Activated CD4-positive, alpha-beta T cell treated with anti-CD3 and anti-CD28 coated beads, Interleukin-2, amount 10 ng/mL, durations not matched to agents 7 days and 5 days (primary cell): ENCODE results near the gene INSRR. TPM values are rescaled to one million over a fixed set of nuclear protein-coding genes. Genes with fewer than 3 reads are reported as not detected.

Source experiments
- CTCF ChIA-PET: fragments of 350-600 bp; sonication (Branson Sonifier 250); formaldehyde crosslinking; loops from one replicate; lab custom pipeline; 2021; ENCODE audit warnings: antibody characterized with exemption; lab: Charles Lee
- POLR2A ChIA-PET: fragments of 350-600 bp; sonication (Branson Sonifier 250); formaldehyde crosslinking; loops from one replicate; lab custom pipeline; 2021; ENCODE audit warnings: antibody characterized with exemption; lab: Charles Lee
- DNase-seq: peaks from one replicate; pipeline ENCODE4 v3.0.0-alpha.2; 2020
- H3K27ac Mint-ChIP-seq: one replicate; pipeline ENCODE4 v1.8.0; 2021; ENCODE audit warnings: mild to moderate bottlenecking, moderate library complexity, mixed read lengths
- H3K27me3 Mint-ChIP-seq: one replicate; pipeline ENCODE4 v1.8.0; 2021; ENCODE audit warnings: mixed read lengths
- H3K36me3 Mint-ChIP-seq: one replicate; pipeline ENCODE4 v1.8.0; 2021; ENCODE audit warnings: low read depth, mixed read lengths
- H3K4me1 Mint-ChIP-seq: one replicate; pipeline ENCODE4 v1.8.0; 2021; ENCODE audit warnings: mixed read lengths
- H3K4me3 Mint-ChIP-seq: one replicate; pipeline ENCODE4 v1.8.0; 2021; ENCODE audit warnings: mild to moderate bottlenecking, moderate library complexity, mixed read lengths
- H3K9me3 Mint-ChIP-seq: one replicate; pipeline ENCODE4 v1.8.0; 2021; ENCODE audit warnings: mixed read lengths
- total RNA-seq, 2 experiments: library from RNA; stranded (reverse); gene quantifications; one replicate each; pipeline ENCODE4 v1.2.3, GENCODE V29; 2021

The INSRR gene
- total RNA-seq, 2 experiments from 2014 or later, result 0.05 TPM; not detected in 1

- H3K27ac Mint-ChIP-seq, result peak overlapping the region; percentile 65
- ChIA-PET CTCF (interaction anchor here (0.6 to 5.3 kb wide), 28 partner anchors 11 to 1366 kb away, joined by 3 to 31 read pairs (median 4); partner anchors contain the start of genes NTRK1 and PRCC), POLR2A (no interaction called here)
- peak overlapping the region; percentile 63 for H3K4me3 Mint-ChIP-seq
- H3K27me3 Mint-ChIP-seq, result peaks cover 50% of the 10 kb centered on the region
- H3K36me3 Mint-ChIP-seq, result no peaks in the 10 kb centered on the region
- H3K4me1 Mint-ChIP-seq, result peaks cover 24% of the 10 kb centered on the region
- peak; percentile 87 for DNase-seq
- no peaks in the 10 kb centered on the region for H3K9me3 Mint-ChIP-seq
Measured at GRCh38 chr1:156892190-156893047, 33.5 kb upstream of the INSRR start.

- no peaks in the 10 kb centered on the region for H3K9me3 Mint-ChIP-seq
- POLR2A ChIA-PET, result no interaction called here
Measured at GRCh38 chr1:156889802-156890580, 31.1 kb upstream of the INSRR start.

DNA sequence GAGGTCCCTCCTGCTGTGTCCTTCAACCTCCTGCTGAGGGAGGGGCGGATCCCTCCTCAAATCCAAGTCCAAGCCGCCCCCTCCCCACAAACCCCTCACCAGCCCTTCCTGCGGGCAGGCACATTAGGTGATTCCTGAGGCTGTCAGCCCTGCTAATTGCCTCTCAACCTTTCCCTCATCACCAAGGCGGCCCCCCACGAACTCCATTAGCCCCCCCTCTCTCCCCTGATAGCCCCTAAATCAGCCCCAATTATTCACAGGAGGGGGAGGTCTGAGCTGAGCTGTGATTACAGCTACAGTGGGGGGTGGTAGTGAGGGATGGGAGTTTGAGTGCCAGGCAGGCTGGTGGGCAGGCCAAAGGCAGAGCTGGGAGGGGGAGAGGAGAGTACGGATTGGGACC lies 28.8 kb upstream of the INSRR start:
- Mint-ChIP-seq H3K4me3 (no peak overlapping the region), H3K27me3 (peaks cover 58% of the 10 kb centered on the region), H3K9me3 (no peaks in the 10 kb centered on the region), H3K4me1 (peaks cover 14% of the 10 kb centered on the region), H3K36me3 (no peaks in the 10 kb centered on the region), H3K27ac (no peak overlapping the region)
- ChIA-PET POLR2A (no interaction called here), CTCF (interaction anchor here (1.0 to 1.7 kb wide), 3 partner anchors 11 to 162 kb away, joined by 3 to 6 read pairs (median 4); no protein-coding TSS in a partner anchor)
- no peak for DNase-seq

More at GRCh38 chr1:156889802-156890580, 31.1 kb upstream of the INSRR start:
- H3K36me3 Mint-ChIP-seq, result no peaks in the 10 kb centered on the region
- H3K27me3 Mint-ChIP-seq, result peaks cover 62% of the 10 kb centered on the region
- H3K27ac Mint-ChIP-seq, result no peak overlapping the region
- DNase-seq, result peak; percentile 57
- CTCF ChIA-PET, result interaction anchor here (0.7 to 5.3 kb wide), 33 partner anchors 9 to 206 kb away, joined by 3 to 31 read pairs (median 4); partner anchors contain the start of gene NTRK1
- no peak overlapping the region for H3K4me3 Mint-ChIP-seq
- peaks cover 23% of the 10 kb centered on the region for H3K4me1 Mint-ChIP-seq

- no peak for DNase-seq
- CTCF ChIA-PET, result interaction anchor here (0.6 to 1.7 kb wide), 5 partner anchors 11 to 455 kb away, joined by 3 to 6 read pairs (median 3); no protein-coding TSS in a partner anchor
- H3K36me3 Mint-ChIP-seq, result no peaks in the 10 kb centered on the region
- H3K9me3 Mint-ChIP-seq, result no peaks in the 10 kb centered on the region
- H3K4me1 Mint-ChIP-seq, result peaks cover 10% of the 10 kb centered on the region
- POLR2A ChIA-PET, result no interaction called here
- no peak overlapping the region for H3K4me3 Mint-ChIP-seq
- H3K27ac Mint-ChIP-seq, result no peak overlapping the region
- peaks cover 55% of the 10 kb centered on the region for H3K27me3 Mint-ChIP-seq
Measured at GRCh38 chr1:156887317-156887716, 28.4 kb upstream of the INSRR start.

GRCh38 chr1:156886583-156887281 lies 27.8 kb upstream of the INSRR start:
- Mint-ChIP-seq H3K4me1 (peaks cover 4% of the 10 kb centered on the region), H3K36me3 (no peaks in the 10 kb centered on the region), H3K4me3 (no peak overlapping the region), H3K27ac (no peak overlapping the region), H3K9me3 (no peaks in the 10 kb centered on the region), H3K27me3 (peaks cover 52% of the 10 kb centered on the region)
- POLR2A ChIA-PET, result no interaction called here
- CTCF ChIA-PET, result interaction anchor here (0.6 to 1.7 kb wide), 4 partner anchors 10 to 454 kb away, joined by 3 to 6 read pairs (median 4); no protein-coding TSS in a partner anchor
- no peak for DNase-seq

DNA sequence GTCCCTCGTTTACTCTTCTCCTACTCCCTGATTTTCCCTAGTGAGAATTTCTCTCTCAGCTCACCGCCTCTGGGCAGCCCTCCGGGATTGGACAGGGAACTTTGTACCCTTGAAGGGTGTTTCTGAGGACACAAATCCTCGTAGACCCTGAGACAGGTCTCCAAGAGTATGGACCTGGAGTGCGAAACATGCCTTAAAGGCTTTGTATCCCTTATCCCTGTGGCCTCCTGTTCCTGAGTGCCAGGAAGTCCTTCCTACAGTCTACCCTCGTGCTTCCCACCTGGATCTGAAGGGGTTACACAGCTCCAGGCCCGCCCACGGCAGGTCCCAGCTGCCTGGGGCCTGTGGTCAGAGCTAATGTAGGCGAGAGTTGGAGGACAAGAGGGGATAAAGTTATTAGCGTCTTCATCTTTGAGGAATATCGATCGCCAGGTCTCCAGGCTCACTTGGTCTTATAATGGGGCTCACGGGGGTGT lies 27.0 kb upstream of the INSRR start:
- no peaks in the 10 kb centered on the region for H3K36me3 Mint-ChIP-seq
- H3K4me3 Mint-ChIP-seq, result no peak overlapping the region
- no peak overlapping the region for H3K27ac Mint-ChIP-seq
- peaks cover 2% of the 10 kb centered on the region for H3K4me1 Mint-ChIP-seq
- POLR2A ChIA-PET, result no interaction called here
- DNase-seq, result no peak
- peaks cover 46% of the 10 kb centered on the region for H3K27me3 Mint-ChIP-seq
- CTCF ChIA-PET, result interaction anchor here (0.7 to 1.2 kb wide), 3 partner anchors 26 to 86 kb away, joined by 3 to 4 read pairs (median 3); no protein-coding TSS in a partner anchor
- H3K9me3 Mint-ChIP-seq, result no peaks in the 10 kb centered on the region

GRCh38 chr1:156885314-156885713 lies 26.4 kb upstream of the INSRR start:
- CTCF ChIA-PET, result interaction anchor here (0.7 to 1.2 kb wide), 3 partner anchors 26 to 86 kb away, joined by 3 read pairs; no protein-coding TSS in a partner anchor
- no peak overlapping the region for H3K4me3 Mint-ChIP-seq
- H3K36me3 Mint-ChIP-seq, result no peaks in the 10 kb centered on the region
- H3K9me3 Mint-ChIP-seq, result no peaks in the 10 kb centered on the region
- no peak overlapping the region for H3K27ac Mint-ChIP-seq
- peaks cover 42% of the 10 kb centered on the region for H3K27me3 Mint-ChIP-seq
- no peak for DNase-seq
- H3K4me1 Mint-ChIP-seq, result peaks cover 2% of the 10 kb centered on the region
- POLR2A ChIA-PET, result no interaction called here

DNA sequence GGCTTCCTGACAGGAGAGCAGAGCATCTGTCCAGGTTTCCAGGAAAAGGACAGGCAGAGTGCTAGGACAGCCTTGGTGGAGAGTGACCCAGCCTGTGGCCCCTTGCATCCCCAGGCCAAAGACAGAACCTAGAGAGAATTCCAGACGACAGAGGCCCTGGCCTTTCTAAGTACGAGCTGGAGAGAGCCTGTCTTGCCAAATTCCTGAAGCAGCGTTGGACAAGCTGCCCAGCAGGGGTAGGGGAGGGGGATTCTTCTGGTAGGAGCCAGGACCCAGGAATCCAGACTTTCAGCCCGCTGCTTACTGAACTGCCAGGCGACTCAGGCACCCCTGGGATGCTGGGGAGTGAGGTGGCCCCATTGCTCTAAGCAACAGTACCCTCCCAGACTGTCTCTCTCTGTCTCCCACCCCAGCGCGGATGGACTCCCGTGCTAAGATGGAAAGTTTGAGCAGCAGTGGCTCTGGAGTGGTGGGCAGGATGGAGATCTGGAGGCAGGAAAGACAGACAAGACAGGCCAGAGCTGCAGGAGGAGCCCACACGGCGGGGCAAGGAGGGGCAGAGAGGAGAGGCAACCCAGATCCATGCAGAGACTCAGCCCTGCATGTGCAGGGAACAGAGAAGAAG lies 25.8 kb upstream of the INSRR start:
- Mint-ChIP-seq H3K27me3 (peaks cover 39% of the 10 kb centered on the region), H3K4me3 (no peak overlapping the region), H3K27ac (no peak overlapping the region), H3K9me3 (no peaks in the 10 kb centered on the region), H3K36me3 (no peaks in the 10 kb centered on the region), H3K4me1 (no peaks in the 10 kb centered on the region)
- no peak for DNase-seq
- ChIA-PET POLR2A (no interaction called here), CTCF (interaction anchor here (0.9 to 1.8 kb wide), 6 partner anchors 9 to 69 kb away, joined by 3 to 8 read pairs (median 3); partner anchors contain the start of gene PEAR1)

- Mint-ChIP-seq H3K27me3 (peaks cover 38% of the 10 kb centered on the region), H3K36me3 (no peaks in the 10 kb centered on the region), H3K4me3 (no peak overlapping the region), H3K4me1 (no peaks in the 10 kb centered on the region), H3K27ac (no peak overlapping the region), H3K9me3 (no peaks in the 10 kb centered on the region)
- no peak for DNase-seq
- CTCF ChIA-PET, result interaction anchor here (0.6 to 1.8 kb wide), 5 partner anchors 10 to 253 kb away, joined by 3 to 8 read pairs (median 4); partner anchors contain the start of gene PEAR1
- POLR2A ChIA-PET, result no interaction called here
Measured at GRCh38 chr1:156883919-156884318, 25.0 kb upstream of the INSRR start.

GRCh38 chr1:156882543-156882942 lies 23.6 kb upstream of the INSRR start:
- POLR2A ChIA-PET, result no interaction called here
- CTCF ChIA-PET, result interaction anchor here (0.9 kb wide), 1 partner anchor 16 kb away, joined by 4 read pairs; no protein-coding TSS in a partner anchor

DNA sequence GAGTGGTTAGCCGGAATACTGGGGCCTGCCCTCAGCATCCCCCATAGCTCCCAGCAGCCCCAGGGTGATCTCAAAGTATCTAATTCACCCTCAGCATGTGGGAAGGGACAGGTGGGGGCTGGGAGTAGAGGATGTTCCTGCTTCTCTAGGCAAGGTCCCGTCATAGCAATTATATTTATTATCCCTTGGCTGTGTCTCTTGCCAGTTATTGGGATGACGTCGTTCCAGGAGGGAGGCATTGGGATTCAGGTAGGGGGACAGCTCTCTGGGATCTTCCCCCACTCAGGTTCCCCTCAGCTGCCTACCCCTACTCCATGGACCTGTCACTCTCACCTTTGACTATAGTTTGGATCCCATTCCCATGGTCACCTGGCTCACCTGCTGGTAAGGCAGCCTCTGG lies 22.7 kb upstream of the INSRR start:
- peaks cover 40% of the 10 kb centered on the region for H3K27me3 Mint-ChIP-seq
- no peaks in the 10 kb centered on the region for H3K36me3 Mint-ChIP-seq
- no peak overlapping the region for H3K27ac Mint-ChIP-seq
- ChIA-PET CTCF (interaction anchor here (0.9 to 2.1 kb wide), 8 partner anchors 8 to 85 kb away, joined by 3 to 11 read pairs (median 4); no protein-coding TSS in a partner anchor), POLR2A (no interaction called here)
- H3K9me3 Mint-ChIP-seq, result no peaks in the 10 kb centered on the region
- DNase-seq, result no peak
- no peaks in the 10 kb centered on the region for H3K4me1 Mint-ChIP-seq
- H3K4me3 Mint-ChIP-seq, result no peak overlapping the region

More at GRCh38 chr1:156882543-156882942, 23.6 kb upstream of the INSRR start:
- Mint-ChIP-seq H3K4me1 (no peaks in the 10 kb centered on the region), H3K36me3 (no peaks in the 10 kb centered on the region), H3K9me3 (no peaks in the 10 kb centered on the region), H3K27ac (no peak overlapping the region), H3K4me3 (no peak overlapping the region), H3K27me3 (peaks cover 41% of the 10 kb centered on the region)
- DNase-seq, result no peak
